Peyer's patch (tissue), 4 donors: Measurements from ENCODE around the gene TNFAIP8L2. TPM values are rescaled to one million over a fixed set of nuclear protein-coding genes. Genes with fewer than 3 reads are reported as not detected.
A peak's percentile ranks its signal among the peaks of the same experiment; 100 is the strongest.

ENCODE experiments used
- DNase-seq, 3 donors: peaks; one replicate each; pipeline ENCODE4 v3.0.0-alpha.2; 2017 to 2019
- H3K27ac ChIP-seq, 4 donors: fragments of 200-600 bp; sonication (generic); one replicate each; pipeline ENCODE4 v1.5.1; 2016 to 2019
- H3K27me3 ChIP-seq, 2 donors: fragments of 200-600 bp; sonication (generic); one replicate each; pipeline ENCODE4 v1.5.1; 2019
- H3K36me3 ChIP-seq, 3 donors: fragments of 200-600 bp; sonication (generic); one replicate each; pipeline ENCODE4 v1.5.1; 2016 to 2019
- H3K4me1 ChIP-seq, 4 donors: fragments of 200-600 bp; sonication (generic); one replicate each; pipeline ENCODE4 v1.5.1; 2016 to 2019
- H3K4me3 ChIP-seq, 4 donors: fragments of 200-600 bp; sonication (generic); 1 replicate in 3 of 4; 2 replicates in 1 of 4; pipeline ENCODE4 v1.5.1; 2016 to 2019; ENCODE audit warnings: mild to moderate bottlenecking in 1 of 4
- H3K9me3 ChIP-seq, 4 donors: fragments of 200-600 bp; sonication (generic); one replicate each; pipeline ENCODE4 v1.5.1; 2016 to 2019; ENCODE audit warnings: mild to moderate bottlenecking in 1 of 4
- POLR2A ChIP-seq, 2 donors: fragments of 450-650 bp; IDR thresholded peaks; one replicate each; pipeline ENCODE4 v1.5.1; 2017; ENCODE audit warnings: antibody characterized with exemption in 2 of 2, mild to moderate bottlenecking in 2 of 2, moderate library complexity in 2 of 2
- total RNA-seq, 4 donors: library from RNA; depleted of rRNA; stranded (reverse); fragments of >200 nt; gene quantifications; one replicate each; pipeline ENCODE4 v1.1.0, GENCODE V29; 2016
- TF ChIP-seq, protein P1 (sequence below), 6 experiments: fragments of 450-650 bp in 4 of 6; fragments of 200-600 bp in 2 of 6; sonication (generic) in 1 of 6; IDR thresholded peaks; one replicate each; pipeline ENCODE4 v1.5.1; 2017 to 2019; ENCODE audit warnings: antibody characterized with exemption in 6 of 6, mild to moderate bottlenecking in 3 of 6, moderate library complexity in 1 of 6

The TNFAIP8L2 gene
- total RNA-seq, 4 donors from 2014 or later, result 4.0 to 6.6 TPM; not detected in 2

DNA sequence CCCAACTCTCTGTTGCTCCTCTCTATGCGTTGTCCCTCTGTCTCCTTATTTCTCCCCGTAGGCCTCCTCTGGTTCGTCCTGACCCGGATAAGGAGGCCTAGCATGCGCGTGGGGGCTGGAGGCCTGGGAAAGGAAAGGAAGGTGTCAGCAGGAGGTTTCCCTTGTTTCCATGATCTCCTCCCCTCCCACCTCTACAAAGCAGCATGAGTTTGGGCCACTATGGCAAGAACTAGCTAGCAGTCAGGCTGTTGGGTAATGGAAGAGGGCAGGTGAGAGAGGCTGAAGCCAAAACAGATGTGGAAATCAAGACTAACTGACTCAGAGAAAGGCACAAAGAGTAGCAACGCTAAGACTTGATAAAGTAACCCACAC, 9.3 kb upstream of the TNFAIP8L2 start:
- Histone ChIP-seq H3K4me3 (peak overlapping the region; percentile 72 to 88 (median 82)), H3K9me3 (no peaks in the 10 kb centered on the region), H3K4me1 (peaks cover 0 to 30% (median 0%) of the 10 kb centered on the region in 4 donors), H3K27me3 (no peaks in the 10 kb centered on the region), H3K36me3 (no peaks in the 10 kb centered on the region), H3K27ac (peak overlapping the region; percentile 18 to 79 (median 66))
- no peak for DNase-seq
- TF ChIP-seq, protein P1, sequence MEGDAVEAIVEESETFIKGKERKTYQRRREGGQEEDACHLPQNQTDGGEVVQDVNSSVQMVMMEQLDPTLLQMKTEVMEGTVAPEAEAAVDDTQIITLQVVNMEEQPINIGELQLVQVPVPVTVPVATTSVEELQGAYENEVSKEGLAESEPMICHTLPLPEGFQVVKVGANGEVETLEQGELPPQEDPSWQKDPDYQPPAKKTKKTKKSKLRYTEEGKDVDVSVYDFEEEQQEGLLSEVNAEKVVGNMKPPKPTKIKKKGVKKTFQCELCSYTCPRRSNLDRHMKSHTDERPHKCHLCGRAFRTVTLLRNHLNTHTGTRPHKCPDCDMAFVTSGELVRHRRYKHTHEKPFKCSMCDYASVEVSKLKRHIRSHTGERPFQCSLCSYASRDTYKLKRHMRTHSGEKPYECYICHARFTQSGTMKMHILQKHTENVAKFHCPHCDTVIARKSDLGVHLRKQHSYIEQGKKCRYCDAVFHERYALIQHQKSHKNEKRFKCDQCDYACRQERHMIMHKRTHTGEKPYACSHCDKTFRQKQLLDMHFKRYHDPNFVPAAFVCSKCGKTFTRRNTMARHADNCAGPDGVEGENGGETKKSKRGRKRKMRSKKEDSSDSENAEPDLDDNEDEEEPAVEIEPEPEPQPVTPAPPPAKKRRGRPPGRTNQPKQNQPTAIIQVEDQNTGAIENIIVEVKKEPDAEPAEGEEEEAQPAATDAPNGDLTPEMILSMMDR (IDR thresholded peaks at IDR 0.05), result no peak
- TF ChIP-seq POLR2A (IDR thresholded peaks at IDR 0.05), result no peak

DNA sequence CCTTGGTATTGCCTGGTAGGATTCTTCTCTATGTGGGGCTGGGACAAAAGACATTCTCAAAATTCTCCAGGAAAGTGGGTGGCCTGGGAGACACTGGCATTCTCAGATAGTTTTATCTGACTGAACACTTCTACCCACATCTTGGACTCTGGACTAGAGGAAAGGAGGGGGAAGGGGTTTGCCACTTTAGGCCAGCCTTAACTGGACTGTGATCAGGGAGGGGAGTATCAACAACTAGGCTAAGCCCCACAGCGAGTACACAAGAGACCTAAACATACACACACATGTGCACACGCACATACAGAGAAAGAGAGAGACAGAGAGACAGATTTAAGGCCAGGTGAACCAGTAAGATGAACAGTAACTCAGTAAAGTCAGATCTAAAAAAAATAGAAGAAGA, 8.8 kb upstream of the TNFAIP8L2 start:
- no peaks in the 10 kb centered on the region for H3K9me3 ChIP-seq
- peak in 1 of 3 donors; percentile 62 for DNase-seq
- peaks cover 0 to 30% (median 0%) of the 10 kb centered on the region in 4 donors for H3K4me1 ChIP-seq
- peak overlapping the region in 3 of 4 donors; percentile 18 to 79 (median 61) for H3K27ac ChIP-seq
- H3K4me3 ChIP-seq, result peak overlapping the region in 2 of 4 donors; percentile 77 to 88
- no peaks in the 10 kb centered on the region for H3K27me3 ChIP-seq
- H3K36me3 ChIP-seq, result no peaks in the 10 kb centered on the region
- TF ChIP-seq, protein P1 (IDR thresholded peaks at IDR 0.05), result no peak
- peak in 1 of 2 donors; percentile 15 for TF ChIP-seq POLR2A (IDR thresholded peaks at IDR 0.05)

DNA sequence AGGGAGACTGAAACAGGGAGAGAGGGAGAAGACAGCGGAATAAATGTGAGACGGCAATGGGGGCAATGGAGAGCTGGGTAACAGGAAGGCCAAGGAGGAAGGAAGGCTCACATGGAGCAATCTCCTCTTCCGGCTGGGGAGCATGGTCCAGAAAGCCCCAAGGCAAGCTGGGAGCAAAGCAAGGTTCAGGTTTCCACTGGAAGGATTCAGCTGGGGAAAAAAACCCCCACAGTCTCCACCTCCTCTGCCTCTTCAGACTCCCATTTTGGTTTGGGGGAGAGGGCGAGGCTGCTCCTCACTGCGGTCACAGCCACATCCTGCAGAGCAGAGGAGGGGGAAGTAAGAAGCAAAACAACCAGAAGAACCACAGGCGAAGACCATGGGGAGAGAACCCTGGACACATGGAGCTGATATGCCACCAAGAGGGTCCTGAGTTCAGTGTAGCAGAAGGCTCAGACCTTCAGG, 650 bp downstream of the TNFAIP8L2 start:
- peaks cover 0 to 30% (median 0%) of the 10 kb centered on the region in 3 donors for H3K36me3 ChIP-seq
- TF ChIP-seq, protein P1 (IDR thresholded peaks at IDR 0.05), result no peak
- TF ChIP-seq POLR2A (IDR thresholded peaks at IDR 0.05), result no peak

DNA sequence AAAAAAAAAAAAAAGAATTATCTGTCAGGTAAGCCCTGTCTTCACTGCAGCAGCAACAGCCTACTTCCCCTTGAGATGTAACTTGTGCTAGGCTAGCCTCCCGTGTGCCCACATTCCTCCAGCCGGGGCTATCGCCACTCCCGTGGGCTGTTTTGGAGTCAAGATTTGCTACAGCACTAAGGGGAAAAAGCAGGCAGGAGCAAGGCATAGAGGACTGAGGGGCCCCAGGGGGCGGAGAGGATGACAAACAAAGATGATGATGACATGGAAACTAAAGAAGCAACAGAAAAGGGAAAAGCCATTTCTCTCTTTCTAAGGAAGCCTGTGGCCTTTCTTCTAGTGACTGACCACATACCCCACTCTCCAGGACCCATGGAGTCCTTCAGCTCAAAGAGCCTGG, 1.9 kb downstream of the TNFAIP8L2 start:
- TF ChIP-seq, protein P1 (IDR thresholded peaks at IDR 0.05), result no peak
- no peak for TF ChIP-seq POLR2A (IDR thresholded peaks at IDR 0.05)
- H3K27ac ChIP-seq, result peak overlapping the region in 1 of 4 donors; percentile 79
- peaks cover 0 to 30% (median 0%) of the 10 kb centered on the region in 3 donors for H3K36me3 ChIP-seq
- no peak for DNase-seq
- H3K27me3 ChIP-seq, result no peaks in the 10 kb centered on the region
- peaks cover 0 to 7% (median 0%) of the 10 kb centered on the region in 4 donors for H3K4me1 ChIP-seq
- H3K4me3 ChIP-seq, result peak overlapping the region in 1 of 4 donors; percentile 45
- H3K9me3 ChIP-seq, result no peaks in the 10 kb centered on the region

More for the DNA sequence above, 650 bp downstream of the TNFAIP8L2 start:
- H3K4me1 ChIP-seq, result peaks cover 0 to 7% (median 0%) of the 10 kb centered on the region in 4 donors
- H3K27ac ChIP-seq, result peak overlapping the region; percentile 37 to 79 (median 54)
- peak overlapping the region; percentile 34 to 56 (median 46) for H3K4me3 ChIP-seq
- H3K9me3 ChIP-seq, result no peaks in the 10 kb centered on the region
- peak in 2 of 3 donors; percentile 80 to 84 for DNase-seq
- H3K27me3 ChIP-seq, result no peaks in the 10 kb centered on the region

DNA sequence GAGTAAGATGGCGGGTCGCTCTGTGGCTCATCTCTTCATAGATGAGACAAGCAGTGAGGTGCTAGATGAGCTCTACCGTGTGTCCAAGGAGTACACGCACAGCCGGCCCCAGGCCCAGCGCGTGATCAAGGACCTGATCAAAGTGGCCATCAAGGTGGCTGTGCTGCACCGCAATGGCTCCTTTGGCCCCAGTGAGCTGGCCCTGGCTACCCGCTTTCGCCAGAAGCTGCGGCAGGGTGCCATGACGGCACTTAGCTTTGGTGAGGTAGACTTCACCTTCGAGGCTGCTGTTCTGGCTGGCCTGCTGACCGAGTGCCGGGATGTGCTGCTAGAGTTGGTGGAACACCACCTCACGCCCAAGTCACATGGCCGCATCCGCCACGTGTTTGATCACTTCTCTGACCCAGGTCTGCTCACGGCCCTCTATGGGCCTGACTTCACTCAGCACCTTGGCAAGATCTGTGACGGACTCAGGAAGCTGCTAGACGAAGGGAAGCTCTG, 2.4 kb downstream of the TNFAIP8L2 start:
- Histone ChIP-seq H3K27me3 (no peaks in the 10 kb centered on the region), H3K4me1 (peaks cover 0 to 7% (median 0%) of the 10 kb centered on the region in 4 donors), H3K9me3 (no peaks in the 10 kb centered on the region), H3K36me3 (peaks cover 0 to 30% (median 0%) of the 10 kb centered on the region in 3 donors), H3K27ac (peak overlapping the region in 2 of 4 donors; percentile 22 to 47), H3K4me3 (no peak overlapping the region)
- TF ChIP-seq POLR2A (IDR thresholded peaks at IDR 0.05), result no peak
- TF ChIP-seq, protein P1 (IDR thresholded peaks at IDR 0.05), result no peak
- DNase-seq, result no peak
